Testis (tissue), 3 donors: ENCODE results near the gene UCMA. TPM values are rescaled to one million over a fixed set of nuclear protein-coding genes. Genes with fewer than 3 reads are reported as not detected.

Experiments
- DNase-seq: peaks from one replicate; pipeline ENCODE4 v3.0.0-alpha.2; 2019
- H3K27ac ChIP-seq, 2 donors: fragments of 200-600 bp; sonication (generic); one replicate each; pipeline ENCODE4 v1.5.1; 2019
- H3K27me3 ChIP-seq: fragments of 200-600 bp; sonication (generic); one replicate; pipeline ENCODE4 v1.5.1; 2019
- H3K36me3 ChIP-seq: fragments of 200-600 bp; sonication (generic); one replicate; pipeline ENCODE4 v1.5.1; 2017; ENCODE audit warnings: low read depth; ENCODE audit errors: missing control alignments
- H3K4me1 ChIP-seq: fragments of 200-600 bp; sonication (generic); one replicate; pipeline ENCODE4 v1.5.1; 2019
- H3K4me3 ChIP-seq, 2 donors: fragments of 200-600 bp; sonication (generic); one replicate each; pipeline ENCODE4 v1.5.1; 2017 to 2019
- H3K9me3 ChIP-seq: fragments of 200-600 bp; sonication (generic); one replicate; pipeline ENCODE4 v1.5.1; 2017
- POLR2A ChIP-seq: fragments of 450-650 bp; IDR thresholded peaks from one replicate; pipeline ENCODE4 v1.6.1; 2017; ENCODE audit warnings: antibody characterized with exemption, mild to moderate bottlenecking, moderate library complexity
- WGBS, 2 donors: methylation state at CpG; one replicate each; pipeline ENCODE4 v1.1.5; 2018; 5-methylcytosine and 5-hydroxymethylcytosine counted together
- intact Hi-C: fragments of 100-400 bp; cut with DNase I; formaldehyde crosslinking; loops from one replicate; pipeline ENCODE4 v1.15.1; 2023; ENCODE audit warnings: low total_unique reads
- polyA plus RNA-seq: library from polyadenylated mRNA; stranded (reverse); fragments of 350-450 nt; fragmentation: Illumina TruSeq; extraction: RNeasy Lipid Tissue Mini Kit (QIAGEN cat#74804); gene quantifications from one replicate; pipeline ENCODE4 v1.2.3, GENCODE V29; 2014; ENCODE audit warnings: low read depth, low replicate concordance; ENCODE audit not compliant: insufficient read depth
- small RNA-seq, 2 donors: library from RNA; depleted of rRNA; stranded (forward); fragments of <200 nt; gene quantifications; one replicate each; pipeline ENCODE3, GENCODE V24; 2016
- total RNA-seq, 2 donors: library from RNA; depleted of rRNA; stranded (reverse); fragments of >200 nt; gene quantifications; one replicate each; pipeline ENCODE4 v1.2.3, GENCODE V29; 2016
- TF ChIP-seq, protein P1 (sequence below), 3 experiments: fragments of 450-650 bp in 2 of 3; fragments of 200-600 bp in 1 of 3; sonication (generic) in 1 of 3; IDR thresholded peaks; one replicate each; pipeline ENCODE4 v1.5.1; 2016 to 2019; ENCODE audit warnings: antibody characterized with exemption in 3 of 3, mild to moderate bottlenecking in 2 of 3, moderate library complexity in 1 of 3

UCMA gene
- total and polyA plus RNA-seq, 3 donors from 2014 or later = 0.43 TPM; not detected in 2

DNA sequence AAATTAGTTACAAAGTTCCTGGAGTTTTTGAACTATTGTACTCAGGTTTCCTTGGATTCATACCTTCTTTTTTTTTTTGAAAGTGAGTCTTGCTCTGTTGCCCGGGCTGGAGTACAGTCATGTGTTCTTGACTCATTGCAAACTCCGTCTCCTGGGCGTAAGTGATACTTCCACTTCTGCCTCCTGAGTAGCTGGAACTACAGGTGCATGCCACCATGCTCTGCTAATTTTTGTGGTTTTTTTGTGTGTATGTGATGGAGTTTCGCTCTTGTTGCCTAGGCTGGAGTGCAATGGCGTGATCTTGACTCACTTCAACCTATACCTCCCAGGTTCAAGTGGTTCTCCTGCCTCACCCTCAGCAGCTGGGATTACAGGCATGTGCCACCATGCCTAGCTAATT, 50.5 kb downstream of the UCMA start:
- Histone ChIP-seq H3K36me3 (no peaks in the 10 kb centered on the region), H3K9me3 (no peaks in the 10 kb centered on the region), H3K27ac (no peak overlapping the region), H3K27me3 (no peaks in the 10 kb centered on the region), H3K4me1 (no peaks in the 10 kb centered on the region), H3K4me3 (no peak overlapping the region)
- TF ChIP-seq POLR2A = no peak
- TF ChIP-seq, protein P1, sequence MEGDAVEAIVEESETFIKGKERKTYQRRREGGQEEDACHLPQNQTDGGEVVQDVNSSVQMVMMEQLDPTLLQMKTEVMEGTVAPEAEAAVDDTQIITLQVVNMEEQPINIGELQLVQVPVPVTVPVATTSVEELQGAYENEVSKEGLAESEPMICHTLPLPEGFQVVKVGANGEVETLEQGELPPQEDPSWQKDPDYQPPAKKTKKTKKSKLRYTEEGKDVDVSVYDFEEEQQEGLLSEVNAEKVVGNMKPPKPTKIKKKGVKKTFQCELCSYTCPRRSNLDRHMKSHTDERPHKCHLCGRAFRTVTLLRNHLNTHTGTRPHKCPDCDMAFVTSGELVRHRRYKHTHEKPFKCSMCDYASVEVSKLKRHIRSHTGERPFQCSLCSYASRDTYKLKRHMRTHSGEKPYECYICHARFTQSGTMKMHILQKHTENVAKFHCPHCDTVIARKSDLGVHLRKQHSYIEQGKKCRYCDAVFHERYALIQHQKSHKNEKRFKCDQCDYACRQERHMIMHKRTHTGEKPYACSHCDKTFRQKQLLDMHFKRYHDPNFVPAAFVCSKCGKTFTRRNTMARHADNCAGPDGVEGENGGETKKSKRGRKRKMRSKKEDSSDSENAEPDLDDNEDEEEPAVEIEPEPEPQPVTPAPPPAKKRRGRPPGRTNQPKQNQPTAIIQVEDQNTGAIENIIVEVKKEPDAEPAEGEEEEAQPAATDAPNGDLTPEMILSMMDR (IDR thresholded peaks at IDR 0.05) = no peak
- 82 to 90% methylated on average over 5 of the region's 5 CpGs for WGBS, 2 donors
- DNase-seq = no peak
- intact Hi-C loops = no loop called here

DNA sequence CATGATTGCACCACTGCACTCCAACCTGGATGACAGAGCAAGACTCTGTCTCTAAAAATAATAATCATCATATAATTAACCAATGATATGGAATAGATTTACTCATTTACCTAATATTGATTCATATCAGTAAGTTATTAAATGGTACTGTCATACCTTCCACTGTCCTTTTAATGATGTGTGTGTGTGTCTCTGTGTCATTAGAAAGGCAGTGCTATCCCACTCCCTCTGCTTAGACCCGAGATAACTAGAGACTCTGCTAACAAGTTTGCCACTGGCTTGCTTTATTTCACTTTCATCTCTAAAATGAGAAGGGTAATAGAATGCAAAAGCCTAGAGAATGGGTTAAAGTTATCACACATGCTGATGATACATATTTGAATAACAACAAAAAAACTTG, 51.8 kb downstream of the UCMA start:
- Histone ChIP-seq H3K27me3 (no peaks in the 10 kb centered on the region), H3K27ac (no peak overlapping the region), H3K36me3 (no peaks in the 10 kb centered on the region), H3K9me3 (no peaks in the 10 kb centered on the region), H3K4me3 (no peak overlapping the region), H3K4me1 (no peaks in the 10 kb centered on the region)
- 86 to 91% methylated on average over 1 of the region's 1 CpG for WGBS, 2 donors
- no peak for TF ChIP-seq POLR2A
- TF ChIP-seq, protein P1 (IDR thresholded peaks at IDR 0.05) = no peak
- DNase-seq = no peak
- intact Hi-C loops = no loop called here

GRCh38 chr10:13180788-13181187, 53.4 kb downstream of the UCMA start:
- H3K36me3 ChIP-seq = no peaks in the 10 kb centered on the region
- no peak for DNase-seq
- intact Hi-C loops = no loop called here
- TF ChIP-seq, protein P1 (IDR thresholded peaks at IDR 0.05) = no peak
- no peak for TF ChIP-seq POLR2A
- WGBS, 2 donors = 97 to 98% methylated on average over 4 of the region's 4 CpGs
- no peaks in the 10 kb centered on the region for H3K27me3 ChIP-seq
- no peak overlapping the region for H3K4me3 ChIP-seq
- no peaks in the 10 kb centered on the region for H3K4me1 ChIP-seq
- H3K27ac ChIP-seq = no peak overlapping the region
- H3K9me3 ChIP-seq = no peaks in the 10 kb centered on the region

- no peaks in the 10 kb centered on the region for H3K9me3 ChIP-seq
- intact Hi-C loops = no loop called here
- WGBS, 2 donors = 98 to 100% methylated on average over 2 of the region's 2 CpGs
Observed at GRCh38 chr10:13173616-13174015, 60.6 kb downstream of the UCMA start.

More at GRCh38 chr10:13173616-13174015, 60.6 kb downstream of the UCMA start:
- no peak for TF ChIP-seq POLR2A
- TF ChIP-seq, protein P1 (IDR thresholded peaks at IDR 0.05) = no peak
- no peaks in the 10 kb centered on the region for H3K4me1 ChIP-seq
- DNase-seq = no peak
- no peak overlapping the region for H3K27ac ChIP-seq
- no peaks in the 10 kb centered on the region for H3K36me3 ChIP-seq
- no peaks in the 10 kb centered on the region for H3K27me3 ChIP-seq
- H3K4me3 ChIP-seq = no peak overlapping the region

Small RNA genes within 50 kb of the gene (small RNA-seq; reads per million reads assigned to genes)
- gene RNU6-6P = 0 reads per million in 2 donors

Other genes starting within 250 kb of the UCMA start
- 10 to 100 TPM; 30.6 to 33.3 TPM for gene CCDC3, start 232.7 kb downstream of the UCMA start, total RNA-seq
- gene CCDC3, start 232.7 kb downstream of the UCMA start, polyA plus RNA-seq = 35.5 TPM
- 100 to 1,000 TPM in 1 of 2 donors, 10 to 100 TPM in 1; 87.5 to 109 TPM for gene OPTN, start 134.2 kb downstream of the UCMA start, total RNA-seq
- 130 TPM for gene OPTN, start 134.2 kb downstream of the UCMA start, polyA plus RNA-seq
- gene MCM10, start 72.8 kb downstream of the UCMA start, total RNA-seq = 1 to 10 TPM; 2.0 to 5.3 TPM
- gene MCM10, start 72.8 kb downstream of the UCMA start, polyA plus RNA-seq = 2.1 TPM
- gene PHYH, start 65.7 kb upstream of the UCMA start, total RNA-seq = 10 to 100 TPM; 27.2 to 33.1 TPM
- gene PHYH, start 65.7 kb upstream of the UCMA start, polyA plus RNA-seq = 31.1 TPM
- gene SEPHS1, start 113.9 kb upstream of the UCMA start, total RNA-seq = 10 to 100 TPM; 31.1 to 41.7 TPM
- gene SEPHS1, start 113.9 kb upstream of the UCMA start, polyA plus RNA-seq = 48.3 TPM